ENCODE results near the gene CD63.

DNA sequence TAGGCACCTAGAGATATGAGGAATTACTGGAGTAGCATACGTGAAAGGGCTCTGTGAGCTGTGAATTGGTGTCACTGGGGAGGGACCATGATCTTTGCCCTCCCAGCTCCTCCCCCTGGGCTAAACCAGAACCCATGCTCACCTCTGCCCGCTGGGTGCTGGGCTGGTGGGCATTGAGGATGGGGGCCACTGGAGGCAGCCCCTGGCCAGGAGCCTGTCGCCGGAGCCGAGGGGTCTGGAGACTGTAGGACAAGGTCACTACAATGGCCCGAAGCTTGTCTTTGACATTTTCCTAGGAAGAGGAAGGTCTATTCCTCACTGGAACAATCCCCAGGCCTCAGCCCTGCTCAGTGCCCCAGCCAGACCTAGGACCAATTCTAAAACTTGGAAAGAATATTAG is 32.7 kb downstream of the CD63 start:
- TF ChIP-seq, protein P1, sequence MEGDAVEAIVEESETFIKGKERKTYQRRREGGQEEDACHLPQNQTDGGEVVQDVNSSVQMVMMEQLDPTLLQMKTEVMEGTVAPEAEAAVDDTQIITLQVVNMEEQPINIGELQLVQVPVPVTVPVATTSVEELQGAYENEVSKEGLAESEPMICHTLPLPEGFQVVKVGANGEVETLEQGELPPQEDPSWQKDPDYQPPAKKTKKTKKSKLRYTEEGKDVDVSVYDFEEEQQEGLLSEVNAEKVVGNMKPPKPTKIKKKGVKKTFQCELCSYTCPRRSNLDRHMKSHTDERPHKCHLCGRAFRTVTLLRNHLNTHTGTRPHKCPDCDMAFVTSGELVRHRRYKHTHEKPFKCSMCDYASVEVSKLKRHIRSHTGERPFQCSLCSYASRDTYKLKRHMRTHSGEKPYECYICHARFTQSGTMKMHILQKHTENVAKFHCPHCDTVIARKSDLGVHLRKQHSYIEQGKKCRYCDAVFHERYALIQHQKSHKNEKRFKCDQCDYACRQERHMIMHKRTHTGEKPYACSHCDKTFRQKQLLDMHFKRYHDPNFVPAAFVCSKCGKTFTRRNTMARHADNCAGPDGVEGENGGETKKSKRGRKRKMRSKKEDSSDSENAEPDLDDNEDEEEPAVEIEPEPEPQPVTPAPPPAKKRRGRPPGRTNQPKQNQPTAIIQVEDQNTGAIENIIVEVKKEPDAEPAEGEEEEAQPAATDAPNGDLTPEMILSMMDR (IDR thresholded peaks at IDR 0.05), result no peak
- no peak for TF ChIP-seq POLR2A (IDR thresholded peaks at IDR 0.05)

Measured in adrenal gland (tissue), 5 donors.